GM18520 (cell line): ENCODE data around the gene RNF166.

Source experiments
- ATAC-seq: cut with Tn5 transposase; IDR thresholded peaks from one replicate; pipeline ENCODE4 v1.9.1; 2021; ENCODE audit not compliant: unreplicated experiment

The RNF166 gene

DNA sequence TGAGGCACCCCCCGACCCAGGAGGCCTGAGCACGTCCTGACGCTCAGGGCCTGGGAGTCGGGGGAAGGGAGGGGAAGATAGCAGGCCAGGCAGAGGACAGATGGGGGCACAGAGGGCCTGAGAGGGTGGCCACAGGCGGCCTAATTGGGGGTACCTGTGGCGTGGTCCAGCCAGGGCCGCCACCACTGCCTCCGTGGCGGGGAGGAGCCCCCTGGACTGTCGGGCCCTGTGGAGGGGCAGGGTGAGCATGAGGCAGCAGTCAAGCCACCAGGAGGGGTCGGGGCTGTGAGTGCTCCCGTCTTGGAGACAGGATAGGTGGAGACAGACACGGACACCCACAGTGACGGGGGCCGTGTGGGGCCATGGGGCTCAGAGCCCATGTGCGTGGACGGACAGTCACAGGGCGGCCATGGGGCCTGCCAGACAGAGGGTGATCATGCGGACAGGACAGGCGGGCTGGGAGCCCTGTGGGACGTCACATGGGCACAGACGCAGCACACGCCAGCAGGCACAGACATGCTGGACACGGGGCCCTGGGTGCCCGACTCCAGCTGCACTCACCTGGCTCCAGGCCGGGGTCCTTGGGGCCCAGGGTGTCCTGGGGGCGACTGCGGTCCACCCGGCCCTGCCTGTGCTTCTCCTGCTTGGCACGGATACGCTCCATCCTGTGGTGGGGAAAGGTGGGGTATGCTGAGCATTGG lies 18.8 kb upstream of the RNF166 start:
- ATAC-seq = no peak

DNA sequence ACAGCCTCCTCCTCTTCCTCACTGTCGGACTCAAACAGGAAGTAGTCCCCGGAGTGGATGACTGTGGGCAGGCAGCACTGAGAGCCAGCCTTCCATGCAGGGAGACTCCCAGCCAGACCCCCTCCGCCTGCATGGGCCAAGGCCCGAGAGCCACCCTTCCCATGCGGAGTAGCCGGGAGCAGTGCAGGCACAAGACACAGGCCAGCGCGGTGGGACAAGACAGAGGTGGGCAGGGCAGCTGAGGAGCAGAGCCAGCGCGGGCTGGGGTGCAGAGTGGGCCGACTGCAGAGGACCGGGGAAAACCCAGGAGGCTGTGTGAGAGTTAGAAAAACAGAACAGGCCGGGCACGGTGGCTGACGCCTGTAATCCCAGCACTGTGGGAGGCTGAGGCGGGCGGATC lies 17.7 kb upstream of the RNF166 start:
- ATAC-seq = no peak

DNA sequence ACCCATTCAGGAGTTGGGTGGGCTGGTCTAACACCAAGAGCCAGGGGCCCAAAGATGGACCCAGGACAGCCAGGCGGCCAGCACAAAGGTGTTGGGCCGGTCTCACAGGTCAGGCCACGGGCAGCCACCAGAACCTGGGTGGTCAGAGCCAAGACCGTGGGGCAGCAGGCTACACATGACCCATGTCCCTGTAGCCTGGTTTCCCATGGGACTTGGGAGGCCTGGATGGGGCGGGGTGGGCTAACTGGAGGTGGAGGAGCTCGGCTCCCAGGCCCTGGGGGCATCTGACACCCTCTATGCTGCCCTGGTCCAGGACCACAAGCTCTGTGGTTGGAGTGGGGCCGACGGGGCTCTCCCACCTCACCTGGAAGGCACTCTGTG lies 17.3 kb upstream of the RNF166 start:
- ATAC-seq = no peak

DNA sequence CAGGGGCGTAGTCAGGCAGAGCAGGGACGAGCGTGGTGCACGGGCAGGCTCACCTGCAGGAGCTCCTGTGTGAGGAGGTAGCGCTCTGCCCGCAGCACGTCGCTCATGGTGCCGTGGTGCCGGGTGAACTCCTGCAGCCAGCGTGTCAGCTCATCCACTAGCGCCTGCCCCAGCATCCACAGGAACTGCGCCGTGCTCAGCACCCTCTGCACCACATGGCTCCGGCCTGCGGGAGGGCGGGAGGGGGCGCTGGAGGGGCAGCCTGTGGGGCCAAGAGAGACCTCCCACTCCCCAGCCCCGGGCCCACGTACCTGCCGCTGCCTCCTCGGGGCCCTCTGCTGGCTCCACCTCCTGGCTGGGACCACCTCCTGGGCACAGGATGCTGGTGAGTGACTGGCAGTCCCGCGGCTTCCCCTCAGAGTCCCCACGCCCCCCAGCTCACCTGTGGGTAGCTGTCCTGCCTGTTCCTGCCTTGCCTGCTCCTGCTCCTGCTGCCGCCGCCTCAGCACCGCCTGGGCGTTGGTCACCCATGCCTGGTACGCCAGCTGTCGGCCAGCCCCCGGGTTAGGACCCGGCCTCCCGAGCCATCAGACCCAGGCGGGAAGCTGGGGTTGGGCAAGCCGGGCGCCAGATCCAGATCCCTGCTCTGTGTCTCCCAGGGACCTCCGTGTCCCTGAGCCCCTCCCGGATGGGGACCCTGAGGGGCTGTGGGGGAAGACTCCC lies 16.7 kb upstream of the RNF166 start:
- no peak for ATAC-seq

DNA sequence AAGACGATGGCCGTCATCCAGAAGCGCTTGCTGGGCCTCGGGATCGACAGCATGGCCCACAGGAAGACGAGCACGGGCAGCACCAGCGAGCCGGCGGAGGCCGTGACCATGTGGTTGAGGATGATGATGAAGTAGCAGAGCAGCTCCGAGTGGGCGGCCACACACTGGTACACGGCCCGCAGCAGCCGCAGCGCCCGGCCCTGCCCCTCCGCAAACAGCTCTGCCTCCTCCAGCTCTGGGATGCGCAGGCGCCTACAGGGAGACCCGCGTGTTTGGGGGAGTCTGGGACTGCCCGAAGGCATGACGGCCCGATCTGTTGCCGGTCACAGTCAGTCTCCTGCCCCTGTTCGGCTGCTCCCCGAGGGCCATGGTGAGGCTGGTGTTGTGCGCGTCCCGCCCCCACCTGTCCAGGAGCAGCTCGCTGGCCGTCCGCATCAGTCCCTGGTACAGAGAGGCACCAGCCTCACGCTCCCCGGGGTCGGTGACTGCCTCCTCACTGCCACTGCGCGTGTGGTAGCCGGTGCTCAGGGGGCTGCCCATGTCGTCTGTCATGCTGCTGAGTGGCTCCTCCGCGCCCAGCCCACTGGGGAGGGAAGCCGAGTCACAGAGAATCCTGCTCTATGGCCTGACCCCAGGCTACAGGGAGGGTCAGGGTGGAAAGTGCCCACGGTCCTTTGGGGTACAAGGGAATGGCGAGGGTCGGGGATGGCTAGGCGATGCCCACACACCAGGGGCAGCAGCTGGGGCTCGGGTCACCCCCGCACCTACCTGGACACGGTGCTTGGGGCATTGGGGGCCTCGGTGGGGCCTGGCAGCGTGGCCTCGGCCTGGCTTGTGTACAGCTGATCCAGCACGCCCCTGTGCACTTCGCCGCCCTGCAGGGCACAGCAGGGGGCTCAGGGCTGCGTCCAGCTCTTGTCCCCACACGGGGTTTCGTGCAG lies 15.9 kb upstream of the RNF166 start:
- no peak for ATAC-seq

DNA sequence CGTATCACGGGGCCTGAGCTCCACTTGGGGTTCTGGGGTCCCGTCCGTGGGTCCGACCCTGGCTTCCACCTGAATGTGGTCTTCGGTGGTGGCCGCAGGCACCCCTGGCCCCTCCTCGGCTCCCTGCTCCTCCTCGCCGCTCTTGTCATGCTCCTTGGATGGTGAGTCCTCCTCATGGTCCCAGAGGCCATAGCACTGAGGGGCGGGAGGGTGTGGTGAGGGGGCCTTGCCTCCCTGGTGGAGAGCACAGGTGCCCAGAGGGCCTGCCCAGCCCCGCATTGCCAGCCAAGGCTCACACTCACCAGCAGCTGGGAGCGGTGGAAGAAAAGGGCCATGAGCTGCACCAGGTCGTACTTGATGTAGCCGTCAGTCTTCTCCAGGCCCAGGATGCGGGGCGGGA lies 15.0 kb upstream of the RNF166 start:
- ATAC-seq = no peak

DNA sequence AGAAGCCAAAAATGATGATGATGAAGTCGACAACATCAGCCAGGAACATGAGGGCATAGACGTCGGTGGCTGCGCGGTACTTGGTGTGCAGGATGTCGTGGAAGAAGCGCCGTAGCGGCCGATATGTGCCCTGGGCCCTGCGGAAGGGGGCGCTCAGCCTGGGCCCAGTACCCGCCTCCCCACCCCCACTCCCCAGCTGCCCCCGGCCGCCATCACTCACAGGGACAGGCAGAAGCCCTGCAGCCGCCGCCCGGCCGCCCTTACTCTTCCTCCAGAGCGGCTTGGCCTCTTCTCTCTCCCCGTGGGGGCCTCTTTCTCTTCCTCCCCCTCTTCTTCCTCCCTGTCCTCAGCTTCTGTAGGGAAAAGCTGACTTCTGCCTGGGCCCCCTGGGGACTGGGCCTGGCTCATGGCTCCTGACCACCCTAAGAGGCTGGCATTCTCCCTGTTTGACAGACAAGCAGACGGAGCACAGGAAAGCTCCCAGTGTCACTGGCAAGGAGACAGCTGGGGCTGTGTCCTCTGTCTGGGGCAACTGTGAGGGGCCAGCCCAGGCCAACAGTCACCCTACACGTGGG lies 14.3 kb upstream of the RNF166 start:
- ATAC-seq = no peak

DNA sequence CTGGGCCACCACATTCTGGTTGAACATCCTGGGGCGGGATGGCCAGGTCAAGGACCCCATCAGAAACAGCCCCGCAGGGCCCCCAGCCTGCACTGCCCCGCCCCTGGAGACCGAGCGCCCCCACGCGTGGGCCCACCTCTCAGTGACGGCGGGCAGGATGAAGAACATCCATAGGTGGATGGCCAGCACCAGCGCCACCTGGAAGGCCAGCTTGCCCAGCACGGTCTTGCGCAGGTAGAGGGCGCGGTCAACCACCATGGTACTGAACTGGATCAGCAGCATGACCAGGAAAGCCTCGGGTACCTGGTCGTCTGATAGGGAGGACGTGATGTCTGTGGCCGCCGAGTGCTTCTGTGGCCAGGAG lies 13.7 kb upstream of the RNF166 start:
- ATAC-seq = no peak

DNA sequence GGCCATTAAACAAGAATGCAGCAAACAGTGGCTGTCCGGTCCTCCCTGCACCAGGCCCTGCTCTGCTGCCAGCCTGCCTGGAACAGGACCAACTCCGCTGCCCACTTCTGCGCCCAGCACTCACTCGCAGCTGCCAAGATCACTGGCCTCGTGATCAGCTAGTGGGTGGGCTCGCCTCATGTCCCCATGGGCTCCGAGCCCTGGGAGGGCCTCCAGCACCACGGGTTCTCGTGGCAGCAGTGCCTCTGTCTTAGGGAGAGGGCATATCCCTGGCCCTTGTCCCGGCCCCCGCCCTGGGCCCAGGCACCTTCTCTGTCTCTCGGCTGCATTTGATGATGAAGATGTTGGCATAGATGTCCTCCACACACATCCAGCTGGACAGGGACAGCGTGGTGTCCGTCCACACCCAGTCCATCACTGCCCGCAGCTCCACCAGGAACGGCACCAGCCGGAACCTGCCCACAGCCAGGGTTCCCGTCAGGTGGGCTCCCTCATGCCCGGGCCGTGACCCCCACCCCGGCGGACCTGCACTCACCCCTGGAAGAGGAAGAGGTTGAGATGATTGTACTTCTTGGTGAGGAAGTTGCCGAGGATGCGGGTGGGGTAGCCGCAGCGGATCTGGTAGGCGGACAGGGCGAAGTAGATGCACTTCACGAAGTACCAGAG lies 13.2 kb upstream of the RNF166 start:
- no peak for ATAC-seq

DNA sequence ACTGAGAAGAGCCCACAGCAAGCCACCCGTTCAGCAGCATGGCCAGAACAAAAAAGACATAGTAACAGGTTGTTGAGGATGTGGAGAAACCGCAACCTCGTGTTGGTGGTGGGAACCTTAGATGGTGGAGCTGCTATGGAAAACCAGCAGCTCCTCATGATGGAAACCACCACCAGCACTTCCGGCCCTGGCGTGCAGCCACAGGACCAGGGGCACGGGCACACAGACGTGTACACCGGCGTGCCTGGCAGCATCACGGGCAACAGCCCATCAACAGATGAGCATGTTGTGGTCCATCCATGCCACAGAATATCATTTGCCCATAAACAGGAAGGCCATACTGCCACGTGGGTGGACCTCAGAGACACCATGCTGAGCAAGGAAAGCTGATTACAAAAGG lies 12.0 kb upstream of the RNF166 start:
- ATAC-seq = no peak

DNA sequence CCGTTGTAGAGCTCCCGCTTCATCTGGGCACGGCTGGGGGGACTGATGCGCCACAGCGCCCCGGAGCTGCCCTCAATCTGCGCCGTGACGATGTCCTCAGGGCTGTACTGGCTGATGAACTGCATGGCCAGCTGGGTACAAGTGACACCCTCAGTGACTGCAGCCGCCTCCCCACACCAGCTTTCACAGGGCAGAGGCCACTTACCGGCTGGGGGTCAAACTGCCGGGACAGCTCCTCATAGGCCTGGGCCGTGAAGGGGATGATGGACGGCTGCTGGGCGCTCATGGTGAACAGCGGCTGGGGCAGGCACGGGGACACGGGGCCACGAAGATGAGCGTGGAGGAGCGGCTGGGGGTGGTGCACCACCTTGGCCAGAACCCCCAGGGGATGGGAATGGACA lies 10.4 kb upstream of the RNF166 start:
- ATAC-seq = no peak

DNA sequence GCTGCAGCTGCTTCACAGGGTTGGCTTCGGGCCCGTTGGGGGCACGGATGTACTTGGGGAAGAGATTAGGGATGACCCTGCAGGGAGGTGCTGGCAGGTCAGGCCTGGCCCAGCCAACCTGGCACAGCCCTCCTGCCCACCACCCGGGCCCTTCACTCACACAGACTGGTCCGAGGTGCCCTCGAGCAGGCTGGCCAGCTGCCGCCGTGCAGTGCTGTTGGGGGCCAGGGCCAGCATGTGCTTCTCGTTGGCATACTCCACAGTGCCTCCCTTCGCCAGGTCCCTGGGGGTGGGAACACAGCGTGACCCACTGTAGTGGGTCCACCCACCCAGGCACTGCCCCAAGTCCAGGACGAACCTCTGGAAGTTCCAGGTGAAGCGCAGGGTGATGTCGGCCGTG lies 10.0 kb upstream of the RNF166 start:
- ATAC-seq = no peak

DNA sequence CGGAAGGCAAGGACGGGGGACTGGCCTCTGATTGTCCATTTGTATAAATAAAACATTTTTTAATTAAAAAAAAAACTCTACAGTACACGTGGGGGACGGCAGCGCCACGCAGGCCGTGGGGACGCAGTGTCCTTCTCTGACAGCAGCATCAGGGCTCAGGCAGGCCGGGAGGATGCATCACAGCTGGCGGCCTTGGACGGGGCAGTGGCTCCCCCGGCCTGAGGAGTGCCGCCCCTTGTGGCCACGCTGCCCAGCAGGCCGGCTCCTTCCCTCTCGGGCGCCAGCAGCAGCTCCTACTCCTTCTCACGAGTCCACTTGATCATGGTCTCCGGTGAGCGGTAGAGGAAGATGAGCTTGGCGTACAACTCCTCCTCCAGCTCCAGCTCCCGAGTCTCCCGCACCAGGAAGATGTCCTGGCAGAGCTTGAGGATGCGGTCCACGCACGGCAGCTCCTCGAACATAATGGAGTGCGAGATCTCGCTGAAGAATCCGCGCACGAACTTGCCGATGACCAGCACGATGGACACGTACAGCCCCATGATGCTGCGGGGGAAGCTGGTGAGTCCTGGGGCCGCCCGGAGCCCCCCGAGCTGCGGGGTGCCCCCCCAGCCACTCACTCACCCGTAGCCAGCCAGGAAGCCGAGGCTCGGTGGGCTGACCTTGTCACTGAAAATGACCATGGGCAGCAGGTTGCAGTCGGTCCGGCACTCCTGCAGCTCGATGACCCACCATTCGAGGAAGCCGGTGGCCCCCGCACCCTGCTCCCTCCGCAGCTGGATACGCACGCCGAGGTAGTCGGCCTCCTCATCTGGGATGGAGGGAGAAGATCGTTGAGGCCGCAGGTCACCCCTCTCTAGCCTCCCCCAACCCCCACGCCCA lies 9.3 kb upstream of the RNF166 start:
- ATAC-seq = no peak

DNA sequence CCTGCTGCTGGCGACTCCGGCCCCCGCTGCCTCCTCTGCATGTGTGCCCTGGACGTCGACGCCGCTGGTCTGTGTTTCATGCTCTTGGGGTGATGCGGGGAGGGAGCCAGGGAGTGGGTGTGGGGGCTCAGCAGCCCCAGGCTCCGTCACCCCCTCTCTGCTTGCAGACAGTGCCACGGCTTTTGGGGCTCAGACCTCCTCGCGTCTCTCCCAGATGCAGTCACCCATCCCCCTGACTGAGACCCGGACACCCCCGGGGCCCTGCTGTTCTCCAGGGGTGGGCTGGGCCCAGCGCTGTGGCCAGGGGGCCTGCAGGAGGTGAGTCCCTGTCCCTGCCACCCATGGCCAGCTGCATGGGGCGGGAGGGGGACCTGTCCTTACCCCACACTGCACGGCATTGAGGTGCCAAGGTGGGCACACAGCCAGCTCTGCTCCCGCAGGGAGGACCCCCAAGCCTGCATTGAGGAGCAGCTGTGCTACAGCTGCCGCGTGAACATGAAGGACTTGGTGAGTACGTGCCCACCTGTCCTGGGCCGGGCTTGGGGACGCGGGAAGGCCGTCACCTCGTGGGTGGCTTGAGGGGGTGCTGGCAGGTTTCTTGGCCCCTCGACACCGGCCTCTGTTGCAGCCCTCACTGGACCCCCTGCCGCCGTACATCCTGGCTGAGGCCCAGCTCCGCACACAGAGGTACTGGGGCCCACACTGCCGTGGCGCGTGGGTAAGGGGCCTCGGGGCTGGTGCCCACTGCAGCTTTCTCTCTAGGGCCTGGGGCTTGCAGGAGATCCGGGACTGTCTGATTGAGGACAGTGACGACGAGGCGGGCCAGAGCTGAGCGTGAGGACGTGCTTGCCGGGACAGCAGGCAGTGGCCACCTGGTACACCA lies 8.5 kb upstream of the RNF166 start:
- no peak for ATAC-seq

DNA sequence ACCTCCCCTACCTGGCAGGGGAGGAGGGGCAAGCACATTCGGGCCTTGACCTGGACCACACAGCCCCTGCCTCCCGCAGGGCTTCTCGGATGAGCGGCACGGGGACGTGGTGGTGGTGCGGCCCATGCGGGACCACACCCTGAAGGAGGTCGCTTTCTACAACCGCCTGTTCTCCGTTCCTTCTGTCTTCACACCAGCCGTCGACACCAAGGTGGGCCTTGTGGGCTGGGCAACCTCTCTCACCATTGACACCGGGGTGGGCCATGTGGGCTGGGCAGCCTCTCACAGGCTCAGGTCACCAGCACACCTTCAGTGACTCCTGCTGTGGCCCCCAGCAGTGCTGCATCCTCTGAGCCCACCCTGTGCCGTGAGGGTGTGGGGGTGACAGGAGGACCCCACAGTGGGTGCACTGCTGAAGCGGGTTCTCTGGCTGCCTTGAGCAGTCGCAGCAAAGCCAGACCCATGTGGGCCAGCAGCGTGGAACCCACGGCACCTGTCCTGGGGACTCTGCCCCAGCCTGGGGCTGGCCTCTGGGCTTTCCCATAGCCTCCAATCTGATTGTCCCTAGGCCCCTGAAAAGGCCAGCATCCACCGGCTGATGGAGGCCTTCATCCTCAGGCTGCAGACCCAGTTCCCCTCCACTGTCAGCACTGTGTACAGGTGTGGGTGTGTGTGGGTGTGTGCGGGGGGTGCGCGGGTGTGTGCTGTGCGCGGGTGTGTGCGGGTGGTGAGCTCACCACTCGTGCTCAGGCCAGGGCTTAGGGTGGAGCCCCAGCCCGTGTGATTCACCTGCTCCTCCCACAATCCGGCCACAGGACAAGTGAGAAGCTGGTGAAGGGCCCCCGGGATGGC lies 7.6 kb upstream of the RNF166 start:
- no peak for ATAC-seq

DNA sequence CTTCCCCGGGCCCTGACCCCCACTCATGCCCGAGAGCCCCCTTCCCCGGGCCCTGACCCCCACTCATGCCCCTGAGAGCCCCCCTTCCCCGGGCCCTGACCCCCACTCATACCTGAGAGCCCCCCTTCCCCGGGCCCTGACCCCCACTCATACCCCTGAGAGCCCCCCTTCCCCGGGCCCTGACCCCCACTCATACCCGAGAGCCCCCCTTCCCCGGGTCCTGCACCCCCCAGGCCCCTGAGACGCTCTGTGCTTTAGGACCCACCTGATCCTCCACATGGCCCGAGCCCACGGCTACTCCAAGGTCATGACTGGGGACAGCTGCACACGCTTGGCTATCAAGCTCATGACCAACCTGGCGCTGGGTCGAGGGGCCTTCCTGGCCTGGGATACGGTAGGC lies 6.8 kb upstream of the RNF166 start:
- ATAC-seq = no peak

DNA sequence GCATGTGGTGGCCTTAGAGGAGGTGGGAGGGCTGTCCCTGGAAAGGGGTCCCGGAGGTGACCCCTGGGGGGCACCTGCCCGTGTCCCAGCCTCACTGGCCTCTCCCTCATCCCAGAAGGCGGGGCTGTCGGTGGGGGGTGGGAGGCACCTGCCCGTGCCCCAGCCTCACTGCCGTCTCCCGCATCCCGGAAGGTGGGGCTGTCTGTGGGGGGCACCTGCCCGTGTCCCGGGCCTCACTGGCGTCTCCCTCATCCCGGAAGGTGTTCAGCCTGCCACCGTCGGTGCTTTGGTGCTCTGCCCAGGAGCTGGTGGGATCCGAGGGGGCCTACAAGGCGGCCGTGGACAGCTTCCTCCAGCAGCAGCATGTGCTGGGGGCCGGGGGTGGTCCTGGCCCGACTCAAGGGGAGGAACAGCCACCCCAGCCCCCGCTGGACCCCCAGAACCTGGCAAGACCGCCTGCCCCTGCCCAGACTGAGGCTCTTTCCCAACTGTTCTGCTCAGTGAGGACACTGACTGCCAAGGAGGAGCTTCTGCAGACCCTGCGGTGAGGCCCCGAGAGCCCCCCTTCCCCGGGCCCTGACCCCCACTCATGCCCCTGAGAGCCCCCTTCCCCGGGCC lies 6.3 kb upstream of the RNF166 start:
- no peak for ATAC-seq
